ENCODE results near the gene VCL.

DNA sequence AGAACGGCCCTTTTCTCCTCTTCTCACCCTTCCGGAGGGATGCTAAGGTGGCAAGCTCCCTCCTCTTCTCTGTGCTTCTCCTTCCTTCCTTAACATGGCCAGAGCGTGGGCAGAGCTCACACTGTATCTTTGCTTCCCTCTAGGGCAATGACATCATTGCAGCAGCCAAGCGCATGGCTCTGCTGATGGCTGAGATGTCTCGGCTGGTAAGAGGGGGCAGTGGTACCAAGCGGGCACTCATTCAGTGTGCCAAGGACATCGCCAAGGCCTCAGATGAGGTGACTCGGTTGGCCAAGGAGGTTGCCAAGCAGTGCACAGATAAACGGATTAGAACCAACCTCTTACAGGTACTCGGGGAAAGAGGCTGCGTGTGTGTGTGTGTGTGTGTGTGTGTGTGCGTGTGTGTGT is 116.1 kb downstream of the VCL start:
- TF ChIP-seq, protein P1, sequence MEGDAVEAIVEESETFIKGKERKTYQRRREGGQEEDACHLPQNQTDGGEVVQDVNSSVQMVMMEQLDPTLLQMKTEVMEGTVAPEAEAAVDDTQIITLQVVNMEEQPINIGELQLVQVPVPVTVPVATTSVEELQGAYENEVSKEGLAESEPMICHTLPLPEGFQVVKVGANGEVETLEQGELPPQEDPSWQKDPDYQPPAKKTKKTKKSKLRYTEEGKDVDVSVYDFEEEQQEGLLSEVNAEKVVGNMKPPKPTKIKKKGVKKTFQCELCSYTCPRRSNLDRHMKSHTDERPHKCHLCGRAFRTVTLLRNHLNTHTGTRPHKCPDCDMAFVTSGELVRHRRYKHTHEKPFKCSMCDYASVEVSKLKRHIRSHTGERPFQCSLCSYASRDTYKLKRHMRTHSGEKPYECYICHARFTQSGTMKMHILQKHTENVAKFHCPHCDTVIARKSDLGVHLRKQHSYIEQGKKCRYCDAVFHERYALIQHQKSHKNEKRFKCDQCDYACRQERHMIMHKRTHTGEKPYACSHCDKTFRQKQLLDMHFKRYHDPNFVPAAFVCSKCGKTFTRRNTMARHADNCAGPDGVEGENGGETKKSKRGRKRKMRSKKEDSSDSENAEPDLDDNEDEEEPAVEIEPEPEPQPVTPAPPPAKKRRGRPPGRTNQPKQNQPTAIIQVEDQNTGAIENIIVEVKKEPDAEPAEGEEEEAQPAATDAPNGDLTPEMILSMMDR (IDR thresholded peaks at IDR 0.05) = no peak
- TF ChIP-seq POLR2AphosphoS5 (IDR thresholded peaks at IDR 0.05) (no peak), POLR2A (IDR thresholded peaks at IDR 0.05) (no peak)

Data from upper lobe of left lung (tissue), 4 donors.